Measurements from ENCODE around the gene TXNDC11.

TXNDC11 gene

GRCh38 chr16:11783319-11784037 lies 40.8 kb upstream of the TXNDC11 start:
- H3K4me3 ChIP-seq (replicated peaks; ENCODE audit: low read depth, low read length): peak overlapping the region; percentile 34
- peaks cover 1% of the 10 kb centered on the region; the same call in 1 of the 2 replicates for H3K36me3 ChIP-seq (ENCODE audit: control insufficient read depth, insufficient read depth, low read length)
- no peaks in the 10 kb centered on the region for H3K27me3 ChIP-seq (replicated peaks; ENCODE audit: control insufficient read depth, insufficient read depth, low read length)
- DNase-seq (ENCODE audit: extremely low read depth, insufficient read length): peak; percentile 77
- TF ChIP-seq, protein P1, sequence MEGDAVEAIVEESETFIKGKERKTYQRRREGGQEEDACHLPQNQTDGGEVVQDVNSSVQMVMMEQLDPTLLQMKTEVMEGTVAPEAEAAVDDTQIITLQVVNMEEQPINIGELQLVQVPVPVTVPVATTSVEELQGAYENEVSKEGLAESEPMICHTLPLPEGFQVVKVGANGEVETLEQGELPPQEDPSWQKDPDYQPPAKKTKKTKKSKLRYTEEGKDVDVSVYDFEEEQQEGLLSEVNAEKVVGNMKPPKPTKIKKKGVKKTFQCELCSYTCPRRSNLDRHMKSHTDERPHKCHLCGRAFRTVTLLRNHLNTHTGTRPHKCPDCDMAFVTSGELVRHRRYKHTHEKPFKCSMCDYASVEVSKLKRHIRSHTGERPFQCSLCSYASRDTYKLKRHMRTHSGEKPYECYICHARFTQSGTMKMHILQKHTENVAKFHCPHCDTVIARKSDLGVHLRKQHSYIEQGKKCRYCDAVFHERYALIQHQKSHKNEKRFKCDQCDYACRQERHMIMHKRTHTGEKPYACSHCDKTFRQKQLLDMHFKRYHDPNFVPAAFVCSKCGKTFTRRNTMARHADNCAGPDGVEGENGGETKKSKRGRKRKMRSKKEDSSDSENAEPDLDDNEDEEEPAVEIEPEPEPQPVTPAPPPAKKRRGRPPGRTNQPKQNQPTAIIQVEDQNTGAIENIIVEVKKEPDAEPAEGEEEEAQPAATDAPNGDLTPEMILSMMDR (IDR thresholded peaks at IDR 0.05; ENCODE audit: insufficient read depth, low read length, poor library complexity, severe bottlenecking): no peak

- TF ChIP-seq, protein P1 (IDR thresholded peaks at IDR 0.05; ENCODE audit: insufficient read depth, low read length, poor library complexity, severe bottlenecking): no peak
- Histone ChIP-seq H3K27me3 (replicated peaks; ENCODE audit: control insufficient read depth, insufficient read depth, low read length) (no peaks in the 10 kb centered on the region), H3K36me3 (ENCODE audit: control insufficient read depth, insufficient read depth, low read length) (peaks cover 4% of the 10 kb centered on the region; the same call in 1 of the 2 replicates), H3K4me3 (replicated peaks; ENCODE audit: low read depth, low read length) (peak overlapping the region; percentile 72)
- DNase-seq (ENCODE audit: extremely low read depth, insufficient read length): peak; percentile 50
Observed at GRCh38 chr16:11781773-11782172, 39.1 kb upstream of the TXNDC11 start.

- H3K27me3 ChIP-seq (replicated peaks; ENCODE audit: control insufficient read depth, insufficient read depth, low read length): no peaks in the 10 kb centered on the region
- TF ChIP-seq, protein P1 (IDR thresholded peaks at IDR 0.05; ENCODE audit: insufficient read depth, low read length, poor library complexity, severe bottlenecking): no peak
- peak overlapping the region; percentile 72 for H3K4me3 ChIP-seq (replicated peaks; ENCODE audit: low read depth, low read length)
- no peak for DNase-seq (ENCODE audit: extremely low read depth, insufficient read length)
- peaks cover 4% of the 10 kb centered on the region for H3K36me3 ChIP-seq (ENCODE audit: control insufficient read depth, insufficient read depth, low read length)
Observed at GRCh38 chr16:11780991-11781680, 38.5 kb upstream of the TXNDC11 start.

DNA sequence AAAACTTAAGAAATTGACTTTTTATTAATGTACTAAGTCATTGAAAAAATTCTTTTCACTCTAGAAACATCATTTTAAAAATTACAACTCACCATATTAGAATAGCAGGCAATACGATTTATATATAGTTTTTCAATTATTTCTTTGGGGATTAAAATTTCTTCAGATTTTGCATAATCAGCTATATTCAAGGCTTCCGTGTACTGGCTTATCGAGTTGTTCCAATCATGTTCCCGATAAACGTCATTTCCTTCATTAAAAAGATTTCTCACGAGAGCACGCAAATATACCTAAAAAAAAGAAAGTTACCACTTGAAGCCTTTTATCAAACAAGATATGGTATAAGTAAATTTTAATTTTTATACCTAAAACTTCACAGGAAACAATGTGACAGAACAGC lies 36.4 kb upstream of the TXNDC11 start:
- no peak for DNase-seq (ENCODE audit: extremely low read depth, insufficient read length)
- Histone ChIP-seq H3K27me3 (replicated peaks; ENCODE audit: control insufficient read depth, insufficient read depth, low read length) (no peaks in the 10 kb centered on the region), H3K4me3 (replicated peaks; ENCODE audit: low read depth, low read length) (no peak overlapping the region), H3K36me3 (ENCODE audit: control insufficient read depth, insufficient read depth, low read length) (peaks cover 7% of the 10 kb centered on the region)
- TF ChIP-seq, protein P1 (IDR thresholded peaks at IDR 0.05; ENCODE audit: insufficient read depth, low read length, poor library complexity, severe bottlenecking): no peak

- DNase-seq (ENCODE audit: extremely low read depth, insufficient read length): no peak
- H3K27me3 ChIP-seq (replicated peaks; ENCODE audit: control insufficient read depth, insufficient read depth, low read length): no peaks in the 10 kb centered on the region
- no peak overlapping the region for H3K4me3 ChIP-seq (replicated peaks; ENCODE audit: low read depth, low read length)
- peaks cover 19% of the 10 kb centered on the region for H3K36me3 ChIP-seq (ENCODE audit: control insufficient read depth, insufficient read depth, low read length)
- TF ChIP-seq, protein P1 (IDR thresholded peaks at IDR 0.05; ENCODE audit: insufficient read depth, low read length, poor library complexity, severe bottlenecking): no peak
Observed at GRCh38 chr16:11774065-11774626, 31.5 kb upstream of the TXNDC11 start.
